GM23248 (cell line): ENCODE data around the gene ZNF358. TPM values are rescaled to one million over a fixed set of nuclear protein-coding genes. Genes with fewer than 3 reads are reported as not detected.

Experiments used
- DNase-seq: peaks from one replicate; pipeline ENCODE4 v3.0.0-alpha.2; 2015
- H2AFZ ChIP-seq: fragments of 200-600 bp; sonication (generic); 2 replicates; pipeline ENCODE4 v1.6.1; 2016; ENCODE audit warnings: antibody characterized with exemption
- H3F3A ChIP-seq: fragments of 200-600 bp; sonication (generic); 2 replicates; pipeline ENCODE4 v1.6.1; 2016; ENCODE audit warnings: mild to moderate bottlenecking, antibody characterized with exemption, mixed run types; ENCODE audit not compliant: insufficient read depth
- H3K27ac ChIP-seq: fragments of 200-600 bp; sonication (generic); 2 replicates; pipeline ENCODE4 v1.5.1; 2016; ENCODE audit warnings: mild to moderate bottlenecking
- H3K27me3 ChIP-seq: fragments of 200-600 bp; sonication (generic); replicated peaks from 2 replicates; pipeline ENCODE4 v1.6.1; 2016; ENCODE audit warnings: mild to moderate bottlenecking; ENCODE audit not compliant: insufficient read depth
- H3K36me3 ChIP-seq: fragments of 200-600 bp; sonication (generic); 2 replicates; pipeline ENCODE4 v1.6.1; 2016; ENCODE audit warnings: low read depth, mild to moderate bottlenecking
- H3K4me1 ChIP-seq: fragments of 200-600 bp; sonication (generic); 2 replicates; pipeline ENCODE4 v1.6.1; 2016; ENCODE audit warnings: mild to moderate bottlenecking; ENCODE audit not compliant: insufficient read depth
- H3K4me2 ChIP-seq: fragments of 200-600 bp; sonication (generic); one replicate; pipeline ENCODE4 v1.6.1; 2016; ENCODE audit warnings: mild to moderate bottlenecking; ENCODE audit not compliant: unreplicated experiment
- H3K4me3 ChIP-seq: fragments of 200-600 bp; sonication (generic); 2 replicates; pipeline ENCODE4 v1.5.1; 2016; ENCODE audit warnings: mild to moderate bottlenecking
- H3K79me2 ChIP-seq: fragments of 200-600 bp; sonication (generic); 2 replicates; pipeline ENCODE4 v1.6.1; 2016; ENCODE audit warnings: mild to moderate bottlenecking; ENCODE audit not compliant: insufficient read depth
- H3K9ac ChIP-seq: fragments of 200-600 bp; sonication (generic); 2 replicates; pipeline ENCODE4 v1.6.1; 2016; ENCODE audit warnings: mild to moderate bottlenecking
- H3K9me2 ChIP-seq: fragments of 200-600 bp; sonication (generic); 2 replicates; pipeline ENCODE4 v1.6.1; 2016; ENCODE audit warnings: mixed run types, mild to moderate bottlenecking, moderate library complexity; ENCODE audit not compliant: insufficient read depth
- H3K9me3 ChIP-seq: fragments of 200-600 bp; sonication (generic); one replicate; pipeline ENCODE4 v1.6.1; 2017; ENCODE audit warnings: low read depth
- H4K20me1 ChIP-seq: fragments of 200-600 bp; sonication (generic); 2 replicates; pipeline ENCODE4 v1.6.0; 2016; ENCODE audit not compliant: insufficient read depth
- EZH2 ChIP-seq: fragments of 200-600 bp; sonication (generic); IDR thresholded peaks from 2 replicates; pipeline ENCODE4 v1.6.1; 2018; ENCODE audit warnings: antibody characterized with exemption, mild to moderate bottlenecking; ENCODE audit not compliant: insufficient read depth, poor library complexity, severe bottlenecking
- EZH2phosphoT487 ChIP-seq: fragments of 200-600 bp; sonication (generic); IDR thresholded peaks from 2 replicates; pipeline ENCODE4 v1.6.1; 2018; ENCODE audit warnings: antibody characterized with exemption, moderate library complexity, mild to moderate bottlenecking, low read depth; ENCODE audit not compliant: insufficient read depth
- WGBS, 2 experiments: methylation state at CpG; one replicate each; pipeline ENCODE4 v1.1.6; 2015 to 2017; ENCODE audit warnings: low lambda C conversion rate in 2 of 2, low coverage in 1 of 2; ENCODE audit errors: missing lambda C conversion rate in 2 of 2; 5-methylcytosine and 5-hydroxymethylcytosine counted together
- in situ Hi-C: fragments of 300-500 bp; cut with MboI; formaldehyde crosslinking; loops from 2 replicates; pipeline ENCODE4 v1.15.0; 2020
- polyA plus RNA-seq: library from polyadenylated mRNA; unstranded; fragments of >200 nt; fragmentation: Nextera tagmentation; extraction: Ambion mirVana; gene quantifications from 2 replicates; pipeline ENCODE4 v1.2.1, GENCODE V29; 2016
- total RNA-seq: library from RNA; depleted of rRNA; stranded (reverse); fragments of >200 nt; shearing (Covaris generic); gene quantifications from 2 replicates; pipeline ENCODE4 v1.2.3, GENCODE V29; 2014

Gene ZNF358
- total and polyA plus RNA-seq, 2 experiments from 2014 or later: 12.0 to 56.3 TPM

GRCh38 chr19:7480222-7480969 is 35.5 kb upstream of the ZNF358 start:
- Histone ChIP-seq H3K4me1 (peaks cover 13% of the 10 kb centered on the region), H3K27ac (no peak overlapping the region), H3K9me2 (no peaks in the 10 kb centered on the region), H4K20me1 (no peaks in the 10 kb centered on the region), H3K27me3 (no peaks in the 10 kb centered on the region), H2AFZ (no peak overlapping the region), H3K4me3 (no peak overlapping the region), H3K79me2 (no peaks in the 10 kb centered on the region), H3K9ac (no peak overlapping the region), H3K9me3 (no peaks in the 10 kb centered on the region), H3F3A (no peaks in the 10 kb centered on the region), H3K36me3 (no peaks in the 10 kb centered on the region), H3K4me2 (no peak overlapping the region)
- no peak for TF ChIP-seq EZH2phosphoT487
- no peak for TF ChIP-seq EZH2
- WGBS, 2 experiments: 81 to 82% methylated on average over 11 of the region's 11 CpGs
- DNase-seq: no peak
- in situ Hi-C loops: no loop called here

DNA sequence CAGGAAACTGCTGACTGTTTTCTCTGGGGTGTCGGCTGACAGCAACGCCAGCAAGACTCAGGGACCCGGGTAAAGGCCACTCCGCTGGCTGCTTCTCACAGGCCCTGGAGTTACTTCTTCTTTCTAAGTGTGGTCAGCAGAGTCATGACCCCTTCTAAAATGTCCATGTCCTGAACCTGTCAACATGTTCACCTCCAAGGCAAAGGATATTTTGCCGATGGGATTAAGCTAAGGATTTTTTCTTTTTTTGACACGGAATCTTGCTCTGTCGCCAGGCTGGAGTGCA is 35.0 kb upstream of the ZNF358 start:
- no peak overlapping the region for H2AFZ ChIP-seq
- no peaks in the 10 kb centered on the region for H3F3A ChIP-seq
- no peak overlapping the region for H3K9ac ChIP-seq
- no peaks in the 10 kb centered on the region for H3K9me3 ChIP-seq
- 71 to 81% methylated on average over 7 of the region's 7 CpGs for WGBS, 2 experiments
- H3K36me3 ChIP-seq: no peaks in the 10 kb centered on the region
- in situ Hi-C loops: no loop called here
- H3K27ac ChIP-seq: no peak overlapping the region
- TF ChIP-seq EZH2phosphoT487 (no peak), EZH2 (no peak)
- no peaks in the 10 kb centered on the region for H3K27me3 ChIP-seq
- H4K20me1 ChIP-seq: no peaks in the 10 kb centered on the region
- no peak overlapping the region for H3K4me3 ChIP-seq
- no peaks in the 10 kb centered on the region for H3K79me2 ChIP-seq
- no peaks in the 10 kb centered on the region for H3K9me2 ChIP-seq
- DNase-seq: no peak
- H3K4me1 ChIP-seq: peaks cover 13% of the 10 kb centered on the region
- no peak overlapping the region for H3K4me2 ChIP-seq

DNA sequence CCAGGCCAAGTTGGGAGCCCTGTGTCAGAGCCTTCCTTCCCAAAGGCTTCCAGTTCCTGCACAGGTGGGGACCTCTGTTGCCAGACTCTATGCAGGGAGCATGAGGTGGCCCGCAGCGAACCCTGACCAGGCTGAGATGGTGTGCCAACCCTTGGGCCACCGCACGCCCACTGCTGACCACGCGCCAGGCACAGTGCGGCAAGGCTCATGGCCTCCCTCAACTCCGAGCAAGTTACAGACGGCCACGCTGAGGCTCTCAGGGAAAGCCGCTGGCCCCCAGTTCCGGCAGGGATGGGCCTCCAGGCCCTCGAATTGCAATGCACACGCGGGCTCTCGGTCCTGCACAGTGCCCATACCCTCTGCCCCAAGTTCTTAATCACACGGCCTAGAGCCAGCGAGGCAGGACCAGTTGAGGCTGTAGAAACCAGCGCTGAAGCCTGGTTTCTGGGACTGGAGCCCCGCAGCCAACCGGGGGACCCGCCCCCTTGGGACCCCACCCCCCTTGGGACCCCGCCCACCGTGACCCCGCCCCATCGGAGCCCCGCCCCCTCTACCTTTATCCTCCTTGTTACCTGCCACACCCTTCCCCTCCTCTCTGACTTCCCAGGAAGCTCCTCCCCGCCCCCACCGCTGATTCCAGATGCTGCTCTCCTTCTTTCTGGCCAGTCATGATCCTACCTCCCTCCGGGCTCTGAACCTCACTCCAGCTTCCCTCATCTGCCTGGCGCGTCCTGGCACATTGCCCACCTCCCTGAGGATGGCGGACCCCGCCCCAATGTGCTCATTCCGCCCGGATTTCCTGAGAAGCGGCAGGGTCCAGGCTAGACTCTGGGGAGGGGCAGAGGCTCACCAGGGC is 33.1 kb upstream of the ZNF358 start:
- no peaks in the 10 kb centered on the region for H3K79me2 ChIP-seq
- H3K36me3 ChIP-seq: no peaks in the 10 kb centered on the region
- H3K4me3 ChIP-seq: no peak overlapping the region
- H3K27me3 ChIP-seq: no peaks in the 10 kb centered on the region
- in situ Hi-C loops: no loop called here
- no peak overlapping the region for H3K9ac ChIP-seq
- H3F3A ChIP-seq: no peaks in the 10 kb centered on the region
- H3K9me3 ChIP-seq: no peaks in the 10 kb centered on the region
- H3K4me1 ChIP-seq: peaks cover 13% of the 10 kb centered on the region
- no peak overlapping the region for H3K27ac ChIP-seq
- peak; percentile 16 for DNase-seq
- H3K9me2 ChIP-seq: no peaks in the 10 kb centered on the region
- H2AFZ ChIP-seq: no peak overlapping the region
- no peaks in the 10 kb centered on the region for H4K20me1 ChIP-seq
- 44 to 56% methylated on average over 28 to 36 of the region's 37 CpGs for WGBS, 2 experiments
- no peak overlapping the region for H3K4me2 ChIP-seq
- TF ChIP-seq EZH2phosphoT487: no peak
- TF ChIP-seq EZH2: no peak

DNA sequence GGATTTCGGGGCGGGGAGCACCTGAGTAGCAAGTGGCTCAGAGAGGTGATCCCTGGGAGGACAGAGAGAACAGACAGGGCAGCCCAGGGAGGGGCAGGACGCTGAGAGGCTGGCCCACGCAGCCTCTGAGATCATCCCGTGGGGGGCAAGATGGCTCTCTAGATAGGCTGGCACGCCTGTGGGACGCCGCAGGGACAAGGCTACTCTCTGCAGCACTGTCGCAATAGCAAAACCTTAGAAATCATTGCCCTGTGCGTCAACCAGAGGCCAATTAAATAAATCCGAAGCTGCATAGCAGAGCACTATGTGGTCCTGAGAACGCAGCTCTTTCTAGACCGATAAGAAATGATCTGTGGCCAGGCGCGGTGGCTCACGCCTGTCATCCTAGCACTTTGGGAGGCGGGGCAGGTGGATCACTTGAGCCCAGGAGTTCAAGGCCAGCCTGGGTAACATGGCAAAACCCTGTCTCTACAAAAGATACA is 32.1 kb upstream of the ZNF358 start:
- H4K20me1 ChIP-seq: no peaks in the 10 kb centered on the region

More for the DNA sequence above, 32.1 kb upstream of the ZNF358 start:
- no peaks in the 10 kb centered on the region for H3K27me3 ChIP-seq
- no peak overlapping the region for H3K9ac ChIP-seq
- no peak overlapping the region for H3K4me3 ChIP-seq
- no peaks in the 10 kb centered on the region for H3K79me2 ChIP-seq
- no peaks in the 10 kb centered on the region for H3K9me2 ChIP-seq
- TF ChIP-seq EZH2phosphoT487 (no peak), EZH2 (no peak)
- H3K4me2 ChIP-seq: no peak overlapping the region
- in situ Hi-C loops: no loop called here
- no peak overlapping the region for H2AFZ ChIP-seq
- peaks cover 13% of the 10 kb centered on the region for H3K4me1 ChIP-seq
- DNase-seq: no peak
- no peaks in the 10 kb centered on the region for H3F3A ChIP-seq
- no peaks in the 10 kb centered on the region for H3K9me3 ChIP-seq
- 90 to 95% methylated on average over 17 of the region's 17 CpGs for WGBS, 2 experiments
- H3K27ac ChIP-seq: no peak overlapping the region
- no peaks in the 10 kb centered on the region for H3K36me3 ChIP-seq
